SK-MEL-5 (cell line): ENCODE data around the gene ARID3B. TPM values are rescaled to one million over a fixed set of nuclear protein-coding genes. Genes with fewer than 3 reads are reported as not detected.
"Not testable (repeated sequence)": the region's sequence is repeated elsewhere in the genome, so short reads cannot be mapped to it uniquely, and the experiment has no call there.

Experiments
- DNase-seq: peaks from one replicate; pipeline ENCODE4 v3.0.0-alpha.2; 2016; ENCODE audit warnings: low read depth, low spot score
- in situ Hi-C: cut with HindIII; loops from 2 replicates; pipeline ENCODE4 v1.10.0; 2016; ENCODE audit warnings: low sequenced_read_pairs, high pct_unique_total_duplicates, low pct_unique_long_range_greater_than_20kb
- total RNA-seq: library from RNA; depleted of rRNA; stranded (reverse); fragments of >200 nt; shearing (Covaris generic); gene quantifications from 2 replicates; pipeline ENCODE4 v1.2.3, GENCODE V29; 2014

Gene ARID3B
- total RNA-seq, 1 experiment from 2014 or later = 3.7 TPM

GRCh38 chr15:74592222-74592621 lies 51.2 kb downstream of the ARID3B start:
- no peak for DNase-seq
- in situ Hi-C loops = no loop called here

- in situ Hi-C loops = no loop called here
- no peak for DNase-seq
Observed at GRCh38 chr15:74593122-74593521, 52.1 kb downstream of the ARID3B start.

- in situ Hi-C loops = no loop called here
- no peak for DNase-seq
Observed at GRCh38 chr15:74594455-74594854, 53.4 kb downstream of the ARID3B start.

- in situ Hi-C loops = no loop called here
- no peak for DNase-seq
Observed at GRCh38 chr15:74595271-74595670, 54.3 kb downstream of the ARID3B start.

GRCh38 chr15:74596736-74597135 lies 55.7 kb downstream of the ARID3B start:
- DNase-seq, in situ Hi-C loops: not testable (repeated sequence)

- in situ Hi-C loops, DNase-seq: not testable (repeated sequence)
Observed at GRCh38 chr15:74597146-74597705, 56.2 kb downstream of the ARID3B start.

- DNase-seq = peak; percentile 84
- in situ Hi-C loops = no loop called here
Observed at GRCh38 chr15:74598126-74598842, 57.3 kb downstream of the ARID3B start.

- in situ Hi-C loops = no loop called here
- DNase-seq = no peak
Observed at GRCh38 chr15:74599156-74599555, 58.1 kb downstream of the ARID3B start.

- DNase-seq = no peak
- in situ Hi-C loops = no loop called here
Observed at GRCh38 chr15:74603026-74603788, 62.2 kb downstream of the ARID3B start.

GRCh38 chr15:74603789-74604705 lies 63.0 kb downstream of the ARID3B start:
- DNase-seq = no peak
- in situ Hi-C loops = no loop called here

- DNase-seq = no peak
- in situ Hi-C loops = no loop called here
Observed at GRCh38 chr15:74604983-74605794, 64.2 kb downstream of the ARID3B start.

GRCh38 chr15:74605795-74606150 lies 64.8 kb downstream of the ARID3B start:
- in situ Hi-C loops = no loop called here

GRCh38 chr15:74608786-74609185 lies 67.8 kb downstream of the ARID3B start:
- no peak for DNase-seq
- in situ Hi-C loops = no loop called here

More at GRCh38 chr15:74605795-74606150, 64.8 kb downstream of the ARID3B start:
- no peak for DNase-seq

- DNase-seq = no peak
- in situ Hi-C loops = no loop called here
Observed at GRCh38 chr15:74609938-74610301, 68.9 kb downstream of the ARID3B start.

- in situ Hi-C loops = no loop called here
- DNase-seq = no peak
Observed at GRCh38 chr15:74610302-74610951, 69.4 kb downstream of the ARID3B start.

GRCh38 chr15:74611341-74611740 lies 70.3 kb downstream of the ARID3B start:
- in situ Hi-C loops = no loop called here
- no peak for DNase-seq

- in situ Hi-C loops = no loop called here
- no peak for DNase-seq
Observed at GRCh38 chr15:74611834-74612233, 70.8 kb downstream of the ARID3B start.
